Measurements from ENCODE around the gene GLCE. TPM values are rescaled to one million over a fixed set of nuclear protein-coding genes. Genes with fewer than 3 reads are reported as not detected.

The GLCE gene
- total and polyA plus RNA-seq, 10 of the 15 experiments (the other 5 are each of a cell fraction or from before 2014, with no cell fraction given) = 2.1 to 11.9 (median 2.9) TPM

DNA sequence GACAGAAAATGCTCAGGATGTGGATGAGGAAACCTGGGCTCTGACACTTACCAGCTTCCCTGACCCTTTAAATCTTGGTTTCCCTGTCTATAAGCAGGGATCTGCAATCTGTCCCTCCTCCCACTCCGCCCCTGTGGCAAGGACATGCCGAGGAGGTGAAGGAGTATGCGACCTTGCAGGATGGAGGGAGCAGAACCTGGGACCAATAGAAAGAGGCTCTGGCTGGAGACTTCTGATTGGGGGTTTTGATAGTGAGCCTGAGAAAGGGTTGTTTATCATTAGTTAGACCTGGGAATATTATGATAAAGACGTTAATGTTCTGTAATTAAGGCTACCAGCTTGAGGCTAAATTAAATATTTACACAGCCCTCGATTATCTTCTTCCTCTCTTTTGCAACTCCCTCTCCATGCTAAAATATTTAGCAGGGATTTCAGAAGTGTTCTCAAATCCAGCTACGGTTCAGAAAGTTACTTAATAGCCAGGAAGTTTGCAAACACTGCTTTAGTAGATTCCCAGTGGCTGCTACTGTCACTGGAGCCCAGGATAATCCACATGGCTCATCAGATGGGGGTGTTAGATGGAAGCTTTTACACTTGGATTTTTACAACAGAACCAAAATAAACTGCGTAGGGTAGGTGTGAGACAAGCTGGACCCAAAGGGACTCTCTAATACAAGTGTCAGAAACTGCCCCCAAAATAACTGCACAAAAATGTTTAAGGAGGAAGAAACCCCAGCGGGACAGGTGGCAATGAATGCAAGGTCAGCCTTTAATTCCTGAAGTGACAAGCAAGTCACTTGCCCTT lies 129.1 kb downstream of the GLCE start:
- Histone ChIP-seq H4K20me1 (ENCODE audit: control insufficient read depth, insufficient read depth) (no peaks in the 10 kb centered on the region), H3K79me2 (ENCODE audit: control insufficient read depth, insufficient read depth, low read length) (no peaks in the 10 kb centered on the region), H3K27me3 (replicated peaks in 1 of 2; ENCODE audit: control insufficient read depth in 2 of 2, insufficient read depth in 2 of 2, low read length in 1 of 2) (peaks cover 0 to 2% of the 10 kb centered on the region in 2 experiments; a peak in 1 of 4 replicates), H3K27ac (ENCODE audit: control insufficient read depth, insufficient read depth) (no peak overlapping the region), H3K4me2 (ENCODE audit: control insufficient read depth, insufficient read depth) (no peak overlapping the region), H3K4me3 (no peak overlapping the region), H3K4me1 (ENCODE audit: control insufficient read depth, insufficient read depth, low read length) (no peaks in the 10 kb centered on the region), H3K9ac (ENCODE audit: control insufficient read depth, insufficient read depth, low read length) (no peak overlapping the region), H3K36me3 (ENCODE audit: control insufficient read depth in 2 of 2, insufficient read depth in 2 of 2, low read length in 1 of 2) (no peaks in the 10 kb centered on the region), H3K9me3 (replicated peaks; ENCODE audit: control insufficient read depth, insufficient read depth, low read length) (no peaks in the 10 kb centered on the region), H2AFZ (ENCODE audit: control insufficient read depth, low read depth, low read length) (no peak overlapping the region)
- WGBS (ENCODE audit: insufficient coverage, insufficient replicate concordance, low lambda C conversion rate, missing lambda C conversion rate) = 23% methylated on average over 8 of the region's 8 CpGs
- DNase-seq (ENCODE audit: low read depth, low spot score) (no peak), FAIRE-seq (no peak), ATAC-seq (no peak)
- RAD21 ChIA-PET (ENCODE audit: unreplicated experiment) = interaction anchor here (0.9 to 1.0 kb wide), 2 partner anchors 10 to 19 kb away, joined by 3 read pairs; no protein-coding TSS in a partner anchor
- CTCF ChIA-PET = interaction anchor here (0.9 to 1.2 kb wide), 3 partner anchors 29 to 104 kb away, joined by 3 read pairs; no protein-coding TSS in a partner anchor
- intact Hi-C loops (cut with micrococcal nuclease; ENCODE audit: unreplicated experiment) (no loop called here), in situ Hi-C loops (cut with MboI) (no loop called here)
- POLR2A ChIA-PET = no interaction called here
- SMC1A ChIA-PET (ENCODE audit: uncharacterized antibody, unreplicated experiment) = no interaction called here
- BruUV-seq (replicated peaks) = no TSS peak
- TF ChIP-seq, protein P1, sequence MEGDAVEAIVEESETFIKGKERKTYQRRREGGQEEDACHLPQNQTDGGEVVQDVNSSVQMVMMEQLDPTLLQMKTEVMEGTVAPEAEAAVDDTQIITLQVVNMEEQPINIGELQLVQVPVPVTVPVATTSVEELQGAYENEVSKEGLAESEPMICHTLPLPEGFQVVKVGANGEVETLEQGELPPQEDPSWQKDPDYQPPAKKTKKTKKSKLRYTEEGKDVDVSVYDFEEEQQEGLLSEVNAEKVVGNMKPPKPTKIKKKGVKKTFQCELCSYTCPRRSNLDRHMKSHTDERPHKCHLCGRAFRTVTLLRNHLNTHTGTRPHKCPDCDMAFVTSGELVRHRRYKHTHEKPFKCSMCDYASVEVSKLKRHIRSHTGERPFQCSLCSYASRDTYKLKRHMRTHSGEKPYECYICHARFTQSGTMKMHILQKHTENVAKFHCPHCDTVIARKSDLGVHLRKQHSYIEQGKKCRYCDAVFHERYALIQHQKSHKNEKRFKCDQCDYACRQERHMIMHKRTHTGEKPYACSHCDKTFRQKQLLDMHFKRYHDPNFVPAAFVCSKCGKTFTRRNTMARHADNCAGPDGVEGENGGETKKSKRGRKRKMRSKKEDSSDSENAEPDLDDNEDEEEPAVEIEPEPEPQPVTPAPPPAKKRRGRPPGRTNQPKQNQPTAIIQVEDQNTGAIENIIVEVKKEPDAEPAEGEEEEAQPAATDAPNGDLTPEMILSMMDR (IDR thresholded peaks at IDR 0.05 in 2 of 3, conservative IDR thresholded peaks at IDR 0.05 in 1 of 3; ENCODE audit: control insufficient read depth in 2 of 3, extremely low read depth in 1 of 3, insufficient read depth in 1 of 3, low read depth in 3 of 3, low read length in 3 of 3) = no peak
- TF ChIP-seq SPI1 (IDR thresholded peaks at IDR 0.05; ENCODE audit: borderline replicate concordance, insufficient read depth, low read depth, low read length) = no peak
- TF ChIP-seq HDAC2 (IDR thresholded peaks at IDR 0.05) = no peak
- TF ChIP-seq NR2C1 (IDR thresholded peaks at IDR 0.05) = no peak
- no peak for TF ChIP-seq EGR1 (IDR thresholded peaks at IDR 0.05; ENCODE audit: borderline replicate concordance in 1 of 2, low read depth in 2 of 2, low read length in 2 of 2)
- TF ChIP-seq, protein P2, sequence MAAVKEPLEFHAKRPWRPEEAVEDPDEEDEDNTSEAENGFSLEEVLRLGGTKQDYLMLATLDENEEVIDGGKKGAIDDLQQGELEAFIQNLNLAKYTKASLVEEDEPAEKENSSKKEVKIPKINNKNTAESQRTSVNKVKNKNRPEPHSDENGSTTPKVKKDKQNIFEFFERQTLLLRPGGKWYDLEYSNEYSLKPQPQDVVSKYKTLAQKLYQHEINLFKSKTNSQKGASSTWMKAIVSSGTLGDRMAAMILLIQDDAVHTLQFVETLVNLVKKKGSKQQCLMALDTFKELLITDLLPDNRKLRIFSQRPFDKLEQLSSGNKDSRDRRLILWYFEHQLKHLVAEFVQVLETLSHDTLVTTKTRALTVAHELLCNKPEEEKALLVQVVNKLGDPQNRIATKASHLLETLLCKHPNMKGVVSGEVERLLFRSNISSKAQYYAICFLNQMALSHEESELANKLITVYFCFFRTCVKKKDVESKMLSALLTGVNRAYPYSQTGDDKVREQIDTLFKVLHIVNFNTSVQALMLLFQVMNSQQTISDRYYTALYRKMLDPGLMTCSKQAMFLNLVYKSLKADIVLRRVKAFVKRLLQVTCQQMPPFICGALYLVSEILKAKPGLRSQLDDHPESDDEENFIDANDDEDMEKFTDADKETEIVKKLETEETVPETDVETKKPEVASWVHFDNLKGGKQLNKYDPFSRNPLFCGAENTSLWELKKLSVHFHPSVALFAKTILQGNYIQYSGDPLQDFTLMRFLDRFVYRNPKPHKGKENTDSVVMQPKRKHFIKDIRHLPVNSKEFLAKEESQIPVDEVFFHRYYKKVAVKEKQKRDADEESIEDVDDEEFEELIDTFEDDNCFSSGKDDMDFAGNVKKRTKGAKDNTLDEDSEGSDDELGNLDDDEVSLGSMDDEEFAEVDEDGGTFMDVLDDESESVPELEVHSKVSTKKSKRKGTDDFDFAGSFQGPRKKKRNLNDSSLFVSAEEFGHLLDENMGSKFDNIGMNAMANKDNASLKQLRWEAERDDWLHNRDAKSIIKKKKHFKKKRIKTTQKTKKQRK (IDR thresholded peaks at IDR 0.05; ENCODE audit: low read depth, low read length) = no peak
- no peak for TF ChIP-seq SRF (IDR thresholded peaks at IDR 0.05; ENCODE audit: low read depth in 2 of 2, low read length in 2 of 2)
- no peak for TF ChIP-seq RAD51 (IDR thresholded peaks at IDR 0.05)
- no peak for TF ChIP-seq IKZF1 (conservative IDR thresholded peaks at IDR 0.05)
- TF ChIP-seq ZNF207 (IDR thresholded peaks at IDR 0.05; ENCODE audit: borderline replicate concordance) = no peak
- no peak for TF ChIP-seq MEF2A (IDR thresholded peaks at IDR 0.05; ENCODE audit: insufficient read depth, low read depth, low read length)
- TF ChIP-seq, protein P3, sequence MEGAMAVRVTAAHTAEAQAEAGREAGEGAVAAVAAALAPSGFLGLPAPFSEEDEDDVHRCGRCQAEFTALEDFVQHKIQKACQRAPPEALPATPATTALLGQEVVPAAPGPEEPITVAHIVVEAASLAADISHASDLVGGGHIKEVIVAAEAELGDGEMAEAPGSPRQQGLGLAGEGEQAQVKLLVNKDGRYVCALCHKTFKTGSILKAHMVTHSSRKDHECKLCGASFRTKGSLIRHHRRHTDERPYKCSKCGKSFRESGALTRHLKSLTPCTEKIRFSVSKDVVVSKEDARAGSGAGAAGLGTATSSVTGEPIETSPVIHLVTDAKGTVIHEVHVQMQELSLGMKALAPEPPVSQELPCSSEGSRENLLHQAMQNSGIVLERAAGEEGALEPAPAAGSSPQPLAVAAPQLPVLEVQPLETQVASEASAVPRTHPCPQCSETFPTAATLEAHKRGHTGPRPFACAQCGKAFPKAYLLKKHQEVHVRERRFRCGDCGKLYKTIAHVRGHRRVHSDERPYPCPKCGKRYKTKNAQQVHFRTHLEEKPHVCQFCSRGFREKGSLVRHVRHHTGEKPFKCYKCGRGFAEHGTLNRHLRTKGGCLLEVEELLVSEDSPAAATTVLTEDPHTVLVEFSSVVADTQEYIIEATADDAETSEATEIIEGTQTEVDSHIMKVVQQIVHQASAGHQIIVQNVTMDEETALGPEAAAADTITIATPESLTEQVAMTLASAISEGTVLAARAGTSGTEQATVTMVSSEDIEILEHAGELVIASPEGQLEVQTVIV (IDR thresholded peaks at IDR 0.05; ENCODE audit: borderline replicate concordance, partially characterized antibody) = no peak
- TF ChIP-seq SUPT20H (IDR thresholded peaks at IDR 0.05; ENCODE audit: borderline replicate concordance, control insufficient read depth, low read depth, low read length) = no peak

All from GM12878 (cell line).